Prostate gland (tissue), 2 donors: Measurements from ENCODE around the gene POLR3E. TPM values are rescaled to one million over a fixed set of nuclear protein-coding genes. Genes with fewer than 3 reads are reported as not detected.

Experiments used
- DNase-seq: peaks from one replicate; pipeline ENCODE4 v3.0.0-alpha.2; 2019; ENCODE audit warnings: low spot score
- H3K27ac ChIP-seq, 2 donors: fragments of 200-600 bp; sonication (generic); 2 replicates each; pipeline ENCODE4 v1.5.1; 2017 to 2019
- H3K27me3 ChIP-seq: fragments of 200-600 bp; sonication (generic); replicated peaks from 2 replicates; pipeline ENCODE4 v1.5.1; 2019; ENCODE audit not compliant: insufficient read depth
- H3K36me3 ChIP-seq, 2 donors: fragments of 200-600 bp; sonication (generic); 1 replicate in 1 of 2; 2 replicates in 1 of 2; pipeline versions ENCODE4 v1.5.1 to v1.8.1; 2017 to 2019
- H3K4me1 ChIP-seq: fragments of 200-600 bp; sonication (generic); replicated peaks from 2 replicates; pipeline ENCODE4 v1.5.1; 2019
- H3K4me3 ChIP-seq, 2 donors: fragments of 200-600 bp; sonication (generic); 2 replicates each; pipeline ENCODE4 v1.5.1; 2017 to 2019
- H3K9me3 ChIP-seq: fragments of 200-600 bp; sonication (generic); 2 replicates; pipeline ENCODE4 v1.5.1; 2017
- CTCF ChIP-seq, 4 experiments: fragments of 200-600 bp in 2 of 4; fragments of 450-650 bp in 2 of 4; sonication (generic) in 2 of 4; IDR thresholded peaks; 1 replicate in 3 of 4; 2 replicates in 1 of 4; pipeline ENCODE4 v1.5.1; 2016 to 2019; ENCODE audit warnings: antibody characterized with exemption in 4 of 4, mild to moderate bottlenecking in 2 of 4, moderate library complexity in 2 of 4
- POLR2A ChIP-seq: fragments of 450-650 bp; IDR thresholded peaks from one replicate; pipeline ENCODE4 v1.6.1; 2016; ENCODE audit warnings: antibody characterized with exemption, mild to moderate bottlenecking
- POLR2AphosphoS5 ChIP-seq: sonication (generic); formaldehyde crosslinking; IDR thresholded peaks from one replicate; pipeline ENCODE4 v1.6.1; 2017; ENCODE audit warnings: antibody characterized with exemption
- WGBS: methylation state at CpG from one replicate; pipeline ENCODE4 v1.1.5; 2018; 5-methylcytosine and 5-hydroxymethylcytosine counted together
- intact Hi-C: fragments of 100-400 bp; cut with DNase I; formaldehyde crosslinking; loops from one replicate; pipeline ENCODE4 v1.14.2; 2022
- total RNA-seq, 2 donors: library from RNA; depleted of rRNA; stranded (reverse); fragments of >200 nt; gene quantifications; one replicate each; pipeline ENCODE4 v1.1.0, GENCODE V29; 2016

Gene POLR3E
- total RNA-seq, 2 donors from 2014 or later: 52.3 to 61.7 TPM

- Histone ChIP-seq H3K36me3 (no peaks in the 10 kb centered on the region), H3K4me1 (no peaks in the 10 kb centered on the region), H3K4me3 (no peak overlapping the region), H3K27ac (no peak overlapping the region), H3K27me3 (no peaks in the 10 kb centered on the region), H3K9me3 (no peaks in the 10 kb centered on the region)
- TF ChIP-seq POLR2A: no peak
- TF ChIP-seq CTCF (IDR thresholded peaks at IDR 0.05): no peak
- TF ChIP-seq POLR2AphosphoS5: no peak
- intact Hi-C loops: no loop called here
- DNase-seq: no peak
- WGBS: 71% methylated on average over 1 of the region's 1 CpG
Measured at GRCh38 chr16:22357635-22357971, 60.4 kb downstream of the POLR3E start.

- Histone ChIP-seq H3K27ac (no peak overlapping the region), H3K9me3 (no peaks in the 10 kb centered on the region), H3K4me3 (no peak overlapping the region), H3K27me3 (no peaks in the 10 kb centered on the region), H3K4me1 (no peaks in the 10 kb centered on the region), H3K36me3 (no peaks in the 10 kb centered on the region)
- WGBS: 92% methylated on average over 1 of the region's 1 CpG
- intact Hi-C loops: no loop called here
- TF ChIP-seq POLR2A: no peak
- TF ChIP-seq POLR2AphosphoS5: no peak
- TF ChIP-seq CTCF (IDR thresholded peaks at IDR 0.05): no peak
- no peak for DNase-seq
Measured at GRCh38 chr16:22358000-22358399, 60.8 kb downstream of the POLR3E start.

- Histone ChIP-seq H3K4me3 (no peak overlapping the region), H3K27me3 (no peaks in the 10 kb centered on the region), H3K27ac (no peak overlapping the region), H3K36me3 (no peaks in the 10 kb centered on the region), H3K4me1 (no peaks in the 10 kb centered on the region), H3K9me3 (no peaks in the 10 kb centered on the region)
- TF ChIP-seq POLR2AphosphoS5 (no peak), POLR2A (no peak), CTCF (IDR thresholded peaks at IDR 0.05) (no peak)
- intact Hi-C loops: no loop called here
- no peak for DNase-seq
Measured at GRCh38 chr16:22359679-22360078, 62.5 kb downstream of the POLR3E start.

GRCh38 chr16:22360963-22361659 is 63.9 kb downstream of the POLR3E start:
- intact Hi-C loops: no loop called here

More at GRCh38 chr16:22360963-22361659, 63.9 kb downstream of the POLR3E start:
- TF ChIP-seq POLR2A (no peak), POLR2AphosphoS5 (no peak), CTCF (IDR thresholded peaks at IDR 0.05) (no peak)
- 66% methylated on average over 8 of the region's 8 CpGs for WGBS
- DNase-seq: no peak
- Histone ChIP-seq H3K27me3 (no peaks in the 10 kb centered on the region), H3K36me3 (no peaks in the 10 kb centered on the region), H3K4me1 (no peaks in the 10 kb centered on the region), H3K4me3 (no peak overlapping the region), H3K27ac (no peak overlapping the region), H3K9me3 (no peaks in the 10 kb centered on the region)
